Superior temporal gyrus (tissue), 1 donor: ENCODE data around the gene CPZ.
"Not testable (repeated sequence)": the region's sequence is repeated elsewhere in the genome, so short reads cannot be mapped to it uniquely, and the experiment has no call there.

Source experiments
- DNase-seq: peaks from one replicate; pipeline ENCODE4 v3.0.0-alpha.2; 2016; ENCODE audit errors: extremely low spot score

CPZ gene

GRCh38 chr4:8556341-8557150 is 36.0 kb upstream of the CPZ start:
- DNase-seq, result no peak

GRCh38 chr4:8557151-8558076 is 35.2 kb upstream of the CPZ start:
- DNase-seq, result no peak

DNA sequence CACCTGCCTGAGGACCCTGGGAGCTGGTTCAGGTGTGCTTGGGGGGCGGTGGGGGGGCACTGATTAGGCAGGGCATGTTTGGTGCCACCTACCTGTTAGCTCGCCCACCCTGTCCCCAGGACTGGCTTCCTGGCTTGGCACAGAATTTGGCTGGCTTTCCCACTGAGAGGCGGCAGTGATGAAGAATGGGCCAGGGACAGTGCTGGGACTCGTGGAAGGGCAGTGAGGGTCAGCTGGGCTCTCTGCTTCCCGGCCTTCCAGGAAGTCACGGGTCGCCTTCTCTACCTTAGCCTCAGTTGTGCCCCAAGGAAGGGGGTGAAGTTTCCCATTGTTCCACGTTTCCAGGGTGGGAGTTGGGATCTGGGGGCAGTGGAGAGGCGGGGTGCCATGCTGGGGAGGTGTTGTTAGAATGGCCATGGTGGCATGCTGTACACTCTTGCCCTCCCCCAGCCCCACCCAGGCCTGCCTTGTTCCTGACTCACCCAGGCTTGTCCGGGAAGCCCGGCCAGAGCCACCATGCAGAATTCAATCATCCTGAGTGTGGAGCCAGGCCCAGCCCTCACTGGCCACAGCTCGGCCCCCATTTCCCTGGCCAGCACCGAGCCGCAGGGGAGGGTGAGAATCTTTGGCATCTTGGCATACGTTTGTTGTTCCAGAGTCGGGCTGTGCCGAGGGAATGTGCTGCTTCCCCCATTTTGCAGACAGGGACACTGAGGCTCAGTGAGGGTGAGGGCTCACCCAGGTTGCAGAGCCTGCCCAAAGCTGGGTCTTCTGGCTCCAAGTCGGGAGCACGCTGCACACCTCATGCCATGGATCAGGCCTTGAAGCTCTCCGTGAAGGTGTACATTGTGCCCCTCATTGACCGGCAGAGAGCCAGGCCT is 34.2 kb upstream of the CPZ start:
- DNase-seq, result no peak

DNA sequence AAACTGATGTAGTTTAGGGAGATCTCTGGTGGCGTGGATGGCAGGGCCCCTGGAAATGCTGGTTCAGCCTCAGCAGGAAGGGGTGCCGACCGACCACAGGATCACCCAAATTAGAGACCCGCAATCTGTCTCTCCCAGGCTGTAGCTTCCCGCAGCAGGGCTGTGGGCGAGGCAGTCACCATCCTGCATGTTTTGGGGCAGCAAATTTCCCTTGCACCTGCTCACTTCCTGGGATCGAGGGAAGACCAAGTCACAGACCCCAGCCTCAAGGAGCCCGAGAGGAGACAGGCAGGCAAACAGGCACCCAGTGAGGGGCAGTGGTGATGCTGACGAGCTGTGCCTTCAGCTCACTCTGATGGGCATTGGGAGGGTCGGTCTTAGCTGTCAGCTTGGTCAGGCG is 33.6 kb upstream of the CPZ start:
- no peak for DNase-seq

DNA sequence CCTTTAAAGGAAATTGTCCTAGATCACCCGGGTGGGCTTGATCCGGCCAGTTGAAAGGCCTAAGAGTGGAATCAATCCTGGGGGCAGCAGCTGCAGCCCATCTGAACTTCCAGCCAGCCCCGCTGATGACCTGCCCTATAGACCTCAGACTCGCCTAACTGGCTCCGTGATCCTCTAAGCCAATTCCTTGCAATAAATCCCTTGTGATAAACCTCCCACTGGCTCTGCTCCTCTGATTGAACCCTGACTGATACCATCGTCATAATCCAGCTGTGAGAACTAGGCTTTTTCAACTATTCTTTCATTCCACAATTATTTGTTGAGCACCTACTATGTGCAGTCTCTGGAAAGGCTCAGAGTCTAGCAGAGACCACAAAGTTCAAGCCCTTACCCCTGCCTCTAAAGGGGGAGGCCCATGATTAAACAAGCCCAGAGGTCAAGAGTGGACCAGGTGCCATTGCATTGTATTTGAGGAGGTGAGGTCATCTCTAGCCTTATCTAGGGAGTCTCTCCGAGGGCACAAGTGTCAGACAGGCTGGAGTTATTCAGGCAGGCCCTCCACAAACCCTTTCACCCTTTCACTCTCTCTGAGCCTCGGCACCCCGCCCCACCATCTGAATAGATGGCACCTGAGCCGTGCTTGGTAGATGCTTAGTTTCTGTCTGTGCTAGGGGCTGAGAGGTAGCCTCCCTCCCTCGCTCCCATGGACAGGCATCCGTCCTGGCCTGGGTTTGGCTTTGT is 32.9 kb upstream of the CPZ start:
- DNase-seq, result no peak

DNA sequence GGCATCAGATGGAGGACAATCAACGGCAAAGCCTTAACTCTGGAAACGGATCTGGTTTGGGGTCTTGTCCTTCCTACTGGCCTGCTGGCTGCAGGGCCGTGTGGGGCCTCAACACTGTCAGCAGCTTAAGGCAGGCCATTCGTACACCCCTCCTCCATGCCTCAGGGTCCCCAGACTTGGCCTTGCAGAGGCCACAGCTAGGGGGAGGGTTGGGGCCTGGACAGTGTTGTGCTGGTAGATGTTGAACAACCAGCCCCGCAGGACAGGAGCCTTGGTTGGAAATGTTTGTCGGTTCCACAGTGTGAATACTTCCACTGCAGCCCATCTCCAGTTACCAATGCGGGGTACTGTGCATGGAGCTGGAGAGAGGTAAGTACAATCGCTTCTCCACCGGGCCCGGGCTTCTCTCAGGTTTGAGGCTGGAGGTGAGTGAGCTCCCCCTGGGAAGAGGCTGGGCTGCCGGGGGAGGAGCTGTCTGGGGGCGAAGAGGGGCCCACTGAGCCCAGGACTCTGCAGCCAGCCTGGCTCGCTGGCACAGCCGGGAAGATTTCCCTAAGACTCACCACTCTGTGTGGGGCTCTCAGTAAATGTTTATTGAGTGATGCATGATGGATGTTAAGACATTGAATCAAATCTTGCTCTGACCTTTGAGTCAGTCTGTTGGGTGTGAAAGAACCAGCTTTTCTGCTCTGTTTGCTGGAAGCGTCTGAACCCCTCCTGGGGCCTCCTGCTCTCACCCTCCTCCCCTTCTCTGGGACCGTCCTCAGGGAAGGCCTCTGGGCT is 32.1 kb upstream of the CPZ start:
- DNase-seq, result no peak

- no peak for DNase-seq
Observed at GRCh38 chr4:8564595-8564994, 28.0 kb upstream of the CPZ start.

DNA sequence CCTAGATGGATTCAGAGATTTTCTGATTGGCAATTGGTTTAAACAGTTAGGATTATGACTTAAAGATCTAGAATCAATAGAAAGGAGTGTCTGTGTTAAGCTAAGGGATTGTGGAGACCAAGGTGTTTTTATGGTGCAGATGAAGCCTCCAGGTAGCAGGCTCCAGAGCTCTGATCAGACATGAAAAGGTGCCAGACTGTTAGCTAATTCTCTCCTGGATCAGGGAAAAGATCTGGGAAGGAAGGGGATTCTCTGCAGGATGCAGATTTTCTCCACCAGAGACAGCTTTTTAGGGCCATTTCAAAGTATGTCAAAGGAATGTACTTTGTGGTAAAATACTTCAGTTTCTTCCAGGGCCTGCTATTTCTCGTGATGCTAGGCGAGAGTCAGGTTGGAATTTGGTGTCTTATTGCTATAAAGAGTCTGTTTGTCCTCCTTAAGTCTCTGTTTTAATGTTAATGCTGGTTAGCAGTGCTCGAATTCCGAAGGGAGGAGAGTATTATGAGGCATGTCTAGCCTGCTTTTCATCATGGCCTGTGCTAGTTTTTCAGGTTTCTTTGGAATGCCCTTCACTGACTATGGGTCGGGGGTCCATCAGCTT is 24.4 kb upstream of the CPZ start:
- no peak for DNase-seq

GRCh38 chr4:8570201-8570600 is 22.4 kb upstream of the CPZ start:
- no peak for DNase-seq

GRCh38 chr4:8571702-8572685 is 20.6 kb upstream of the CPZ start:
- DNase-seq, result no peak

DNA sequence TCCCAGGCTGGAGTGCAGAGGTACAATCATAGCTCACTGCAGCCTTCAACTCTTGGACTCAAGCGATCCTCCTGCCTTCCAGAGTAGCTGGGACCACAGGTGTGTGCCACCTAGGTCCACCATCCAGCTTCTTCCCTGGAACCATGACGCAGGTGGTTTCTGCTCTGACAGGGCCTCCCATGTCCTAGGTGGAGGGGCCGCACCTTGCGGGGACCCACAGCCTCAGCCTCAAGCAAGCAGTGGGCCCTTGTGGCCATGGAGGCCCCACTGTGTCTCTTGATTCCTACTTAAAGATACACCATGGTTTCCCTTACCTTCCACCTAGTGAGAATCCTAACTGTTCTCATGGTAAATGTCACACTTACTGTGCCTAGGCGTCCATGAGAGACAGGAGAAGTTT is 19.3 kb upstream of the CPZ start:
- DNase-seq, result no peak

DNA sequence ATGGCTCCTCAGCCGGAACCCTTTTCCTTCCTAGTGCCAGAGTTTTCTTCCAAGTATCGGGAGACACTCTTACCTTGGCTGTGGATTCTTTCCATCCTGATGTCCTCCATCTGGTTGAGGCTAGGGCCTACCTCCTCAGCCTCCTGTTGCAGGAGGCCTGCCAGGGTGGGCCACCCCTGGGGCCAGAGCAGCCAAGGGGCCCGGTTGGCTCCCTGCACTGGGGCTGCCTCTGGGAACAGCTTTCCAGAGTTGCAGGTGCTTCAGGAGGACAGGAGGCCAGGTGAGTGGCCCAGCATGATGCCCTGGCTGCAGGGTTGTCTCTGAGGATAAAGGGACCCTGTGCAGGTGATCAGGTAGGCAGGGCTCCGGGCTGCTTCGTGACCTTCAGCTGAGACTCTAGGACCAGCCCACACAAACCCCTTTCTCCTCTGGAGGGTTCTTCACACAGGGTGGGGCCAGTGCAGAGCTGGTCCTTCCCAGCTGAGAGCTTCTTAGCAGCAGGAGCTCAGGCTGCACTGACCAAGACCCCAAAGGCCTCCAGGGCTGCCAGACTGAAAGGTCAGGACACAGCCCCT is 17.7 kb upstream of the CPZ start:
- DNase-seq, result no peak

- DNase-seq, result no peak
Observed at GRCh38 chr4:8575457-8575856, 17.1 kb upstream of the CPZ start.

DNA sequence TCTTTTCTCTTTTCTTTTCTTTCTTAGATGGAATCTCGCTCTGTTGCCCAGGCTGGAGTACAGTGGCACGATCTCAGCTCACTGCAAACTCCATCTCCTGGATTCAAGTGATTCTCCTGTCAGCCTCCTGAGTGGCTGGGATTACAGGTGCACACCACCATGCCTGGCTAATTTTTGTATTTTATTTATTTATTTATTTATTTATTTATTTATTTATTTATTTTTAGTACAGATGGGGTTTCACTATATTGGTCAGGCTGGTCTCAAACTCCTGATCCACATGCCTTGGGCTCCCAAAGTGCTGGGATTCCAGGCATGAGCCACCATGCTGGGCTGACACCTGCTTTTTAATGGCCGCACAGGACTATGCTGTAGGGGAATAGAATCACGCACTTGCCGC is 16.0 kb upstream of the CPZ start:
- not testable (repeated sequence) for DNase-seq

- DNase-seq, result no peak
Observed at GRCh38 chr4:8577046-8577445, 15.5 kb upstream of the CPZ start.

DNA sequence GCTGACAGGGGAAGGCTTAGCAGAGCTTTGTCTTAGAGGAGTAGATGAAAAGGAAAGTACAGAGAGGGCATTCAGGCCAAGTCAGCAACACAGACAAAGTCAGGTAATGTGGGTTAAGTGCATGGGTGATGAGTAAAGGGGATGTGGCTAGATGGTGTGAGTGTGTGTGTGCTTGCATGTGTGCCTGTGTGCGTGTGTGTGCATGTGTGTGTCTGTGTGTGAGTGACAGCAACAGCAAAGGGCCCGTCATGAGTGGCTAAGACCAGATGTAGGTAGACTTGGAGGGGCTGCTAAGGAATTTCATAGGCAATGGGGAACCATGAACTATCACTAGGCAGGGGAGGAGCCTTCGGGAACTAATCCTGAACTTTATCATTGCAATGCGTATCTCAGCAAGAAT is 14.6 kb upstream of the CPZ start:
- DNase-seq, result no peak

DNA sequence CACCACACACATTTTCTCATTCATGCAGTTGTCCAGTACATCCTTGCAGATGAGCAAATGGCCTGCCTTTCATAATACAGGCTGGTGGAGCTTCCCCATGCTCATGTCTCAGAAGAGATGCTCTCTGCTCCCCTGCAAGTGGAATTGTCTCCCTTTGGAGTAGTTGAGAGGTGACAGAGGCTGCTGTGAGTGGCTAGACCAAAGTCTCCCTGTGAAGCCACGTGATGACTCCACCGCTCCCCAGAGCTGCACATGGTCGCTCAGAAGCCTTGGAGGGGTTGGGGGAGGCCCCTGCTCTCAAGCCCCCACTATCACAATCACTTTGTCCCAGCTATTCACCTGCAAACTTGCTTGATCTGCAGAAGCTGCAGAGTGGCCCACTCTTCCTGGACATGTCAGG is 13.8 kb upstream of the CPZ start:
- no peak for DNase-seq

DNA sequence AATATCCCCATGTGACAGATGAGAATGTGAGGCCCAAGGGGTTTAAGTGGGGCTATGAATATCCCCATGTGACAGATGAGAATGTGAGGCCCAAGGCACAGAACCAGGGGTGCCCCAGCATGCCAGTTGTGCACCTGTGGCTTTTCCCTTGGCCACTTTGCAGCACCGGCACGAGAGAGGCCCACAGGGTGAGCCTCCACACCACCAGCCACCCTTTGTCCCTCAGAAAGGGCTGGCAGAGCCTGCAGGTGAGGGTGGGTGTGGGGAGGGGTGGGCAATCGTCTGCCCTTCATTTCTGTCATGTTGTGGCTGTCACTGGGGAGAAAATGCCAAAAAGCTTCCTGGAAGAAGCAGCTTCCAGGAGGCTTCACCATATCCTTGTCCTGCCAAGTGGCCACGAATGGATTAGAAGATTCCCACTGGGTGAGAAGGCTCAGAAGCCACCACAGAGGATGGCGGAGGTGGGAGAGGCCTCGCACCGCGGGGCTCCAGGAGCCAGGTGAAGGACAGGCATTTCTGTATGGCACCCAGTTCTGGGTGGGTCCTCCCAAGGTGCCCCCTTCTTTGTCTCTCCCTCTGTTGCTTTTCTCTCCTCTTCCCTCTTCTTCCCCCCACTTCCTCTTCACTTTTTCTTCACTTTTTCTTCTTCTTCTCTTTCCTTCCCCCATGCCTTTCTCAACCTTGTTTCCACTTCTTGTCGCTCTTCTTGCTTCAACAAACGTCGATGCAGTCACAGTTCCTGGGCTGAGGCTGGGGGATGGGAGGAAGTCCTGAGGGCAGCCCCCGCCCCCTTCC is 12.8 kb upstream of the CPZ start:
- no peak for DNase-seq
